Measurements from ENCODE around the gene TMEM196.
"Not testable (repeated sequence)": the region's sequence is repeated elsewhere in the genome, so short reads cannot be mapped to it uniquely, and the experiment has no call there.

Gene TMEM196

GRCh38 chr7:19692111-19692828 is 81.1 kb downstream of the TMEM196 start:
- TF ChIP-seq CTCF (conservative IDR thresholded peaks at IDR 0.05): no peak
- H3K27ac ChIP-seq: no peak overlapping the region

- no peak overlapping the region for H3K27ac ChIP-seq
- no peak for TF ChIP-seq CTCF (conservative IDR thresholded peaks at IDR 0.05)
Measured at GRCh38 chr7:19690736-19691135, 82.7 kb downstream of the TMEM196 start.

GRCh38 chr7:19689130-19689529 is 84.3 kb downstream of the TMEM196 start:
- H3K27ac ChIP-seq: not testable (repeated sequence)

GRCh38 chr7:19681596-19681995 is 91.8 kb downstream of the TMEM196 start:
- no peak for TF ChIP-seq CTCF (conservative IDR thresholded peaks at IDR 0.05)
- no peak overlapping the region for H3K27ac ChIP-seq

GRCh38 chr7:19677180-19677579 is 96.2 kb downstream of the TMEM196 start:
- H3K27ac ChIP-seq: no peak overlapping the region
- TF ChIP-seq CTCF (conservative IDR thresholded peaks at IDR 0.05): no peak

- no peak for TF ChIP-seq CTCF (conservative IDR thresholded peaks at IDR 0.05)
- H3K27ac ChIP-seq: no peak overlapping the region
Measured at GRCh38 chr7:19675816-19676215, 97.6 kb downstream of the TMEM196 start.

GRCh38 chr7:19674266-19674960 is 99.0 kb downstream of the TMEM196 start:
- no peak overlapping the region for H3K27ac ChIP-seq
- no peak for TF ChIP-seq CTCF (conservative IDR thresholded peaks at IDR 0.05)

GRCh38 chr7:19670806-19671205 is 102.6 kb downstream of the TMEM196 start:
- TF ChIP-seq CTCF (conservative IDR thresholded peaks at IDR 0.05): no peak
- no peak overlapping the region for H3K27ac ChIP-seq
